SHP77 (cell line): ENCODE measurements around the gene C5.
"Not testable (repeated sequence)": the region's sequence is repeated elsewhere in the genome, so short reads cannot be mapped to it uniquely, and the experiment has no call there.

Source experiments
- DNase-seq, 2 experiments: peaks; one replicate each; lab custom pipeline; 2025; lab: John Stamatoyannopoulos, UW

C5 gene

GRCh38 chr9:120979797-120980196 lies 70.3 kb downstream of the C5 start:
- DNase-seq, result no peak

- no peak for DNase-seq
These were observed 71.1 kb downstream of the C5 start for GRCh38 chr9:120978987-120979386.

- no peak for DNase-seq
These were observed 72.8 kb downstream of the C5 start for GRCh38 chr9:120977321-120977720.

- DNase-seq, result no peak
These were observed 75.2 kb downstream of the C5 start for GRCh38 chr9:120974921-120975320.

GRCh38 chr9:120974181-120974580 lies 75.9 kb downstream of the C5 start:
- DNase-seq, result no peak

- DNase-seq, result no peak
These were observed 78.1 kb downstream of the C5 start for GRCh38 chr9:120971938-120972337.

- not testable (repeated sequence) for DNase-seq
These were observed 78.6 kb downstream of the C5 start for GRCh38 chr9:120971471-120971870.

- no peak for DNase-seq
These were observed 79.8 kb downstream of the C5 start for GRCh38 chr9:120970244-120970643.

- no peak for DNase-seq
These were observed 84.1 kb downstream of the C5 start for GRCh38 chr9:120966013-120966369.

GRCh38 chr9:120965344-120966012 lies 84.6 kb downstream of the C5 start:
- no peak for DNase-seq

GRCh38 chr9:120961936-120962335 lies 88.1 kb downstream of the C5 start:
- DNase-seq, result no peak

GRCh38 chr9:120960001-120960400 lies 90.1 kb downstream of the C5 start:
- no peak for DNase-seq

GRCh38 chr9:120956862-120957261 lies 93.2 kb downstream of the C5 start:
- DNase-seq, result no peak

- no peak for DNase-seq
These were observed 98.0 kb downstream of the C5 start for GRCh38 chr9:120951960-120952618.

GRCh38 chr9:120950421-120951388 lies 99.4 kb downstream of the C5 start:
- DNase-seq, result no peak

- DNase-seq, result no peak
These were observed 100.8 kb downstream of the C5 start for GRCh38 chr9:120949290-120949689.

GRCh38 chr9:120948824-120949223 lies 101.3 kb downstream of the C5 start:
- no peak for DNase-seq

- DNase-seq, result no peak
These were observed 102.9 kb downstream of the C5 start for GRCh38 chr9:120947222-120947621.

GRCh38 chr9:120946259-120946658 lies 103.8 kb downstream of the C5 start:
- no peak for DNase-seq

GRCh38 chr9:120944948-120945347 lies 105.1 kb downstream of the C5 start:
- no peak for DNase-seq

GRCh38 chr9:120944434-120944843 lies 105.6 kb downstream of the C5 start:
- no peak for DNase-seq

GRCh38 chr9:120942186-120943001 lies 107.7 kb downstream of the C5 start:
- DNase-seq, result no peak
